OCI-LY7 (cell line): Measurements from ENCODE around the gene PRIMA1. TPM values are rescaled to one million over a fixed set of nuclear protein-coding genes. Genes with fewer than 3 reads are reported as not detected.

Experiments used
- BruUV-seq: library from RNA; stranded (reverse); fragments of 400-500 nt; replicated peaks from 2 replicates; lab custom pipeline; 2021; lab: Mats Ljungman, UMichigan
- CTCF ChIA-PET: fragments of 300-600 bp; sonication (Branson Sonifier 250); formaldehyde crosslinking; loops from one replicate; lab custom pipeline; 2022; ENCODE audit warnings: antibody characterized with exemption; ENCODE audit not compliant: unreplicated experiment; lab: Charles Lee
- POLR2A ChIA-PET: fragments of 300-600 bp; sonication (Branson Sonifier 250); formaldehyde crosslinking; loops from one replicate; lab custom pipeline; 2022; ENCODE audit warnings: antibody characterized with exemption; lab: Charles Lee
- DNase-seq: peaks from one replicate; pipeline ENCODE4 v3.0.0-alpha.2; 2015; ENCODE audit warnings: low spot score
- H2AFZ ChIP-seq: fragments of 200-600 bp; sonication (generic), shearing (Covaris generic); 2 replicates; pipeline ENCODE4 v1.6.1; 2014; ENCODE audit warnings: mild to moderate bottlenecking, antibody characterized with exemption, low read length, moderate library complexity
- H3K27ac ChIP-seq: fragments of 200-600 bp; sonication (generic); 2 replicates; pipeline ENCODE4 v1.5.1; 2014; ENCODE audit warnings: mixed run types, low read depth, mild to moderate bottlenecking, moderate library complexity, low read length, inconsistent platforms; ENCODE audit not compliant: poor library complexity, severe bottlenecking
- H3K36me3 ChIP-seq: fragments of 200-600 bp; sonication (generic); 2 replicates; pipeline ENCODE4 v1.6.1; 2014; ENCODE audit warnings: mild to moderate bottlenecking, antibody characterized with exemption, low read length, moderate library complexity, mixed read lengths; ENCODE audit not compliant: insufficient read depth
- H3K4me1 ChIP-seq: fragments of 200-600 bp; sonication (generic); 2 replicates; pipeline ENCODE4 v1.5.1; 2014; ENCODE audit warnings: mild to moderate bottlenecking, low read length; ENCODE audit not compliant: insufficient read depth, poor library complexity, severe bottlenecking
- H3K4me2 ChIP-seq: fragments of 200-600 bp; sonication (generic); 2 replicates; pipeline ENCODE4 v1.6.1; 2014; ENCODE audit warnings: mild to moderate bottlenecking, low read length
- H3K4me3 ChIP-seq: fragments of 200-600 bp; sonication (generic); 2 replicates; pipeline ENCODE4 v1.5.1; 2014; ENCODE audit warnings: mild to moderate bottlenecking, low read depth, low read length; ENCODE audit not compliant: poor library complexity, severe bottlenecking
- H3K79me2 ChIP-seq: fragments of 200-600 bp; sonication (generic); 2 replicates; pipeline ENCODE4 v1.6.1; 2016; ENCODE audit warnings: low read depth, mild to moderate bottlenecking, low read length, moderate library complexity, mixed read lengths; ENCODE audit not compliant: insufficient read depth
- H3K9me2 ChIP-seq: fragments of 200-600 bp; sonication (generic); 2 replicates; pipeline ENCODE4 v1.6.1; 2016; ENCODE audit warnings: mild to moderate bottlenecking, low read length, mixed read lengths; ENCODE audit not compliant: insufficient read depth
- H3K9me3 ChIP-seq: fragments of 200-600 bp; sonication (generic); 2 replicates; pipeline ENCODE4 v1.6.1; 2014; ENCODE audit warnings: mild to moderate bottlenecking, mixed run types, low read length, mixed read lengths
- H4K20me1 ChIP-seq: fragments of 200-600 bp; sonication (generic); 2 replicates; pipeline ENCODE4 v1.6.1; 2014; ENCODE audit warnings: mild to moderate bottlenecking, antibody characterized with exemption, low read length, moderate library complexity, mixed read lengths; ENCODE audit not compliant: insufficient read depth
- EZH2phosphoT487 ChIP-seq: fragments of 200-600 bp; sonication (generic); IDR thresholded peaks from 2 replicates; pipeline ENCODE4 v1.6.1; 2018; ENCODE audit warnings: low read depth, borderline replicate concordance, mild to moderate bottlenecking, mixed run types, antibody characterized with exemption, low read length, moderate library complexity, mixed read lengths
- intact Hi-C: fragments of 100-400 bp; cut with micrococcal nuclease; formaldehyde crosslinking; loops from one replicate; pipeline ENCODE4 v1.10.0; 2022; ENCODE audit not compliant: unreplicated experiment
- total RNA-seq, 2 experiments: library from RNA; depleted of rRNA in 1 of 2; stranded (reverse); fragments of >200 nt in 1 of 2; shearing (Covaris generic) in 1 of 2; gene quantifications; 2 replicates each; pipeline ENCODE4 v1.2.3, GENCODE V29; 2014 to 2022
- TF ChIP-seq, protein P1 (sequence below): fragments of 200-600 bp; sonication (generic); conservative IDR thresholded peaks from 2 replicates; pipeline ENCODE4 v1.5.1; 2014; ENCODE audit warnings: mild to moderate bottlenecking, antibody characterized with exemption, low read length, moderate library complexity, mixed read lengths

Gene PRIMA1
- total RNA-seq, 2 experiments from 2014 or later, result not detected

GRCh38 chr14:93719256-93719655 lies 69.0 kb downstream of the PRIMA1 start:
- no peaks in the 10 kb centered on the region for H3K9me2 ChIP-seq
- no peaks in the 10 kb centered on the region for H4K20me1 ChIP-seq
- no peaks in the 10 kb centered on the region for H3K36me3 ChIP-seq
- H3K79me2 ChIP-seq, result no peaks in the 10 kb centered on the region
- ChIA-PET POLR2A (interaction anchor here (1.0 kb wide), 1 partner anchor 17 kb away, joined by 3 read pairs; no protein-coding TSS in a partner anchor), CTCF (no interaction called here)
- no peak for TF ChIP-seq EZH2phosphoT487
- TF ChIP-seq, protein P1, sequence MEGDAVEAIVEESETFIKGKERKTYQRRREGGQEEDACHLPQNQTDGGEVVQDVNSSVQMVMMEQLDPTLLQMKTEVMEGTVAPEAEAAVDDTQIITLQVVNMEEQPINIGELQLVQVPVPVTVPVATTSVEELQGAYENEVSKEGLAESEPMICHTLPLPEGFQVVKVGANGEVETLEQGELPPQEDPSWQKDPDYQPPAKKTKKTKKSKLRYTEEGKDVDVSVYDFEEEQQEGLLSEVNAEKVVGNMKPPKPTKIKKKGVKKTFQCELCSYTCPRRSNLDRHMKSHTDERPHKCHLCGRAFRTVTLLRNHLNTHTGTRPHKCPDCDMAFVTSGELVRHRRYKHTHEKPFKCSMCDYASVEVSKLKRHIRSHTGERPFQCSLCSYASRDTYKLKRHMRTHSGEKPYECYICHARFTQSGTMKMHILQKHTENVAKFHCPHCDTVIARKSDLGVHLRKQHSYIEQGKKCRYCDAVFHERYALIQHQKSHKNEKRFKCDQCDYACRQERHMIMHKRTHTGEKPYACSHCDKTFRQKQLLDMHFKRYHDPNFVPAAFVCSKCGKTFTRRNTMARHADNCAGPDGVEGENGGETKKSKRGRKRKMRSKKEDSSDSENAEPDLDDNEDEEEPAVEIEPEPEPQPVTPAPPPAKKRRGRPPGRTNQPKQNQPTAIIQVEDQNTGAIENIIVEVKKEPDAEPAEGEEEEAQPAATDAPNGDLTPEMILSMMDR, result no peak
- H3K4me2 ChIP-seq, result no peak overlapping the region
- no peak overlapping the region for H3K4me3 ChIP-seq
- no peak overlapping the region for H2AFZ ChIP-seq
- no peak for DNase-seq
- H3K4me1 ChIP-seq, result no peaks in the 10 kb centered on the region
- no TSS peak for BruUV-seq
- intact Hi-C loops, result no loop called here
- H3K9me3 ChIP-seq, result no peaks in the 10 kb centered on the region
- H3K27ac ChIP-seq, result no peak overlapping the region

- no peak for DNase-seq
- CTCF ChIA-PET, result no interaction called here
- H3K4me1 ChIP-seq, result no peaks in the 10 kb centered on the region
- intact Hi-C loops, result no loop called here
- H3K79me2 ChIP-seq, result no peaks in the 10 kb centered on the region
- H2AFZ ChIP-seq, result no peak overlapping the region
- H3K4me2 ChIP-seq, result no peak overlapping the region
- H3K4me3 ChIP-seq, result no peak overlapping the region
- BruUV-seq, result no TSS peak
- TF ChIP-seq EZH2phosphoT487, result no peak
- TF ChIP-seq, protein P1, result no peak
- H4K20me1 ChIP-seq, result no peaks in the 10 kb centered on the region
- no peak overlapping the region for H3K27ac ChIP-seq
- POLR2A ChIA-PET, result interaction anchor here (0.6 kb wide), 1 partner anchor 150 kb away, joined by 3 read pairs; no protein-coding TSS in a partner anchor
- H3K9me3 ChIP-seq, result no peaks in the 10 kb centered on the region
- no peaks in the 10 kb centered on the region for H3K36me3 ChIP-seq
- H3K9me2 ChIP-seq, result no peaks in the 10 kb centered on the region
Measured at GRCh38 chr14:93717668-93718320, 70.5 kb downstream of the PRIMA1 start.
